Neural cell (in vitro differentiated cells): ENCODE measurements around the gene SLC1A3. TPM values are rescaled to one million over a fixed set of nuclear protein-coding genes. Genes with fewer than 3 reads are reported as not detected.

ENCODE experiments used
- H2AFZ ChIP-seq: fragments of 200-600, 300-800 bp; sonication (generic), shearing (Covaris generic); 2 replicates; pipeline ENCODE4 v1.6.0; 2014; ENCODE audit warnings: low read depth, mild to moderate bottlenecking, antibody characterized with exemption, low read length, moderate library complexity
- H3F3A ChIP-seq: fragments of 200-600 bp; shearing (Covaris generic); 2 replicates; pipeline ENCODE4 v1.6.1; 2016; ENCODE audit warnings: mild to moderate bottlenecking, moderate library complexity, mixed read lengths, antibody characterized with exemption, low read length; ENCODE audit not compliant: insufficient read depth, poor library complexity, severe bottlenecking
- H3K27ac ChIP-seq: fragments of 200-600, 300-800 bp; sonication (generic), shearing (Covaris generic); 2 replicates; pipeline ENCODE4 v1.5.1; 2014; ENCODE audit warnings: mild to moderate bottlenecking, low read length, moderate library complexity
- H3K27me3 ChIP-seq: fragments of 300-800, 200-600 bp; sonication (generic), shearing (Covaris generic); 2 replicates; pipeline ENCODE4 v1.6.0; 2014; ENCODE audit warnings: mild to moderate bottlenecking, low read depth, low read length, moderate library complexity; ENCODE audit not compliant: insufficient read depth
- H3K36me3 ChIP-seq: fragments of 300-800, 200-600 bp; sonication (generic), shearing (Covaris generic); 2 replicates; pipeline ENCODE4 v1.5.1; 2014; ENCODE audit warnings: mild to moderate bottlenecking, antibody characterized with exemption, low read length, moderate library complexity; ENCODE audit not compliant: insufficient read depth
- H3K4me2 ChIP-seq: fragments of 300-800, 200-600 bp; sonication (generic), shearing (Covaris generic); 2 replicates; pipeline ENCODE4 v1.6.0; 2014; ENCODE audit warnings: mild to moderate bottlenecking, low read length
- H3K4me3 ChIP-seq: fragments of 300-800, 200-600 bp; sonication (generic), shearing (Covaris generic); 2 replicates; pipeline ENCODE4 v1.5.1; 2014; ENCODE audit warnings: mild to moderate bottlenecking, low read length, moderate library complexity
- H3K79me2 ChIP-seq: fragments of 200-600 bp; shearing (Covaris generic); replicated peaks from 2 replicates; pipeline ENCODE4 v1.6.0; 2014; ENCODE audit warnings: mild to moderate bottlenecking, low read length, moderate library complexity; ENCODE audit not compliant: insufficient read depth
- H3K9ac ChIP-seq: fragments of 300-800, 200-600 bp; sonication (generic), shearing (Covaris generic); 2 replicates; pipeline ENCODE4 v1.6.1; 2016; ENCODE audit warnings: mild to moderate bottlenecking, low read length, mixed read lengths
- H3K9me2 ChIP-seq: fragments of 200-600 bp; shearing (Covaris generic); 2 replicates; pipeline ENCODE4 v1.6.1; 2016; ENCODE audit warnings: mild to moderate bottlenecking, low read length, mixed read lengths; ENCODE audit not compliant: insufficient read depth
- H3K9me3 ChIP-seq: fragments of 200-600, 300-800 bp; sonication (generic), shearing (Covaris generic); 2 replicates; pipeline ENCODE4 v1.6.1; 2016; ENCODE audit warnings: mild to moderate bottlenecking, mixed run types, low read length, moderate library complexity, mixed read lengths
- H4K20me1 ChIP-seq: fragments of 200-600 bp; shearing (Covaris generic); 2 replicates; pipeline ENCODE4 v1.6.1; 2016; ENCODE audit warnings: mild to moderate bottlenecking, mixed run types; ENCODE audit not compliant: insufficient read depth
- EP300 ChIP-seq: fragments of 450-650 bp; conservative IDR thresholded peaks from 2 replicates; pipeline ENCODE4 v1.6.1; 2014; ENCODE audit warnings: antibody characterized with exemption, mild to moderate bottlenecking, moderate library complexity; ENCODE audit not compliant: poor library complexity, severe bottlenecking
- EZH2 ChIP-seq: fragments of 200-600, 300-800 bp; shearing (Covaris generic), sonication (generic); IDR thresholded peaks from 2 replicates; pipeline ENCODE4 v1.6.1; 2014; ENCODE audit warnings: antibody characterized with exemption, low read length, borderline replicate concordance, mild to moderate bottlenecking; ENCODE audit not compliant: insufficient read depth, poor library complexity, severe bottlenecking
- MXI1 ChIP-seq: fragments of 450-650 bp; conservative IDR thresholded peaks from 2 replicates; pipeline ENCODE4 v1.6.1; 2014; ENCODE audit warnings: antibody characterized with exemption, mild to moderate bottlenecking; ENCODE audit not compliant: poor library complexity, severe bottlenecking
- POLR2AphosphoS5 ChIP-seq: IDR thresholded peaks from 2 replicates; pipeline ENCODE4 v1.6.1; 2012
- RAD21 ChIP-seq: fragments of 450-650 bp; conservative IDR thresholded peaks from 2 replicates; pipeline ENCODE4 v1.6.1; 2014; ENCODE audit warnings: antibody characterized with exemption, mild to moderate bottlenecking, moderate library complexity
- SMC3 ChIP-seq: fragments of 450-650 bp; conservative IDR thresholded peaks from 2 replicates; pipeline ENCODE4 v1.6.1; 2014; ENCODE audit warnings: antibody characterized with exemption, mild to moderate bottlenecking, moderate library complexity; ENCODE audit not compliant: poor library complexity
- TAF1 ChIP-seq: IDR thresholded peaks from 2 replicates; pipeline ENCODE4 v1.6.1; 2012; ENCODE audit warnings: low read depth
- polyA plus RNA-seq: library from polyadenylated mRNA; depleted of rRNA; stranded (reverse); fragments of >200 nt; gene quantifications from 2 replicates; pipeline ENCODE4 v1.2.3, GENCODE V29; 2014
- TF ChIP-seq, protein P1 (sequence below): IDR thresholded peaks from 2 replicates; pipeline ENCODE4 v1.6.1; 2012; ENCODE audit warnings: borderline replicate concordance
- TF ChIP-seq, protein P2 (sequence below): fragments of 450-650 bp; IDR thresholded peaks from 2 replicates; pipeline ENCODE4 v1.5.1; 2014; ENCODE audit warnings: antibody characterized with exemption, mild to moderate bottlenecking, moderate library complexity; ENCODE audit not compliant: poor library complexity, severe bottlenecking

SLC1A3 gene
- polyA plus RNA-seq, 1 donor from 2014 or later = 1.9 TPM

DNA sequence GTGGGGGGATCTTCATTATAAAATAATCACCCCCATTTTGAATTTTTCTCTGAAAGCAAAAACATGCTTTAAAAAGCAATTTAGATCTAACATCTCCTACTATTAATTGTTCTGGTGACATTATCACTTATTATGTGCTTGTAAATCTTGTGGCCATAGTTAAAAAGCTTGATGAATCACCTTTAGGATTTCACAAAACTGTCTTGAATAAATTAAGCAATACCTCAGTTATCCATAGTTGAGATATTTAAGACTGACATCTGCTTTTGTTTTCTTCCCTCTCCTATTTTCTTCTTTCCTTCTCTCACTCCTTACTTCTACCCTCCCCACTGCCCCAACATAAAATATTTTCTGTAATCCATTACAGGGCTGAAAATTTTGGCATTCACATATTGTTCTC lies 84.8 kb downstream of the SLC1A3 start:
- Histone ChIP-seq H3K36me3 (no peaks in the 10 kb centered on the region), H3K79me2 (no peaks in the 10 kb centered on the region), H4K20me1 (no peaks in the 10 kb centered on the region), H3K27me3 (peaks cover 49% of the 10 kb centered on the region), H3F3A (no peaks in the 10 kb centered on the region), H2AFZ (no peak overlapping the region), H3K9ac (no peak overlapping the region), H3K4me3 (no peak overlapping the region), H3K9me3 (no peaks in the 10 kb centered on the region), H3K27ac (no peak overlapping the region), H3K9me2 (no peaks in the 10 kb centered on the region), H3K4me2 (no peak overlapping the region)
- TF ChIP-seq MXI1 = no peak
- TF ChIP-seq, protein P1, sequence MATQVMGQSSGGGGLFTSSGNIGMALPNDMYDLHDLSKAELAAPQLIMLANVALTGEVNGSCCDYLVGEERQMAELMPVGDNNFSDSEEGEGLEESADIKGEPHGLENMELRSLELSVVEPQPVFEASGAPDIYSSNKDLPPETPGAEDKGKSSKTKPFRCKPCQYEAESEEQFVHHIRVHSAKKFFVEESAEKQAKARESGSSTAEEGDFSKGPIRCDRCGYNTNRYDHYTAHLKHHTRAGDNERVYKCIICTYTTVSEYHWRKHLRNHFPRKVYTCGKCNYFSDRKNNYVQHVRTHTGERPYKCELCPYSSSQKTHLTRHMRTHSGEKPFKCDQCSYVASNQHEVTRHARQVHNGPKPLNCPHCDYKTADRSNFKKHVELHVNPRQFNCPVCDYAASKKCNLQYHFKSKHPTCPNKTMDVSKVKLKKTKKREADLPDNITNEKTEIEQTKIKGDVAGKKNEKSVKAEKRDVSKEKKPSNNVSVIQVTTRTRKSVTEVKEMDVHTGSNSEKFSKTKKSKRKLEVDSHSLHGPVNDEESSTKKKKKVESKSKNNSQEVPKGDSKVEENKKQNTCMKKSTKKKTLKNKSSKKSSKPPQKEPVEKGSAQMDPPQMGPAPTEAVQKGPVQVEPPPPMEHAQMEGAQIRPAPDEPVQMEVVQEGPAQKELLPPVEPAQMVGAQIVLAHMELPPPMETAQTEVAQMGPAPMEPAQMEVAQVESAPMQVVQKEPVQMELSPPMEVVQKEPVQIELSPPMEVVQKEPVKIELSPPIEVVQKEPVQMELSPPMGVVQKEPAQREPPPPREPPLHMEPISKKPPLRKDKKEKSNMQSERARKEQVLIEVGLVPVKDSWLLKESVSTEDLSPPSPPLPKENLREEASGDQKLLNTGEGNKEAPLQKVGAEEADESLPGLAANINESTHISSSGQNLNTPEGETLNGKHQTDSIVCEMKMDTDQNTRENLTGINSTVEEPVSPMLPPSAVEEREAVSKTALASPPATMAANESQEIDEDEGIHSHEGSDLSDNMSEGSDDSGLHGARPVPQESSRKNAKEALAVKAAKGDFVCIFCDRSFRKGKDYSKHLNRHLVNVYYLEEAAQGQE = no peak
- no peak for TF ChIP-seq EP300
- no peak for TF ChIP-seq TAF1
- no peak for TF ChIP-seq RAD21
- TF ChIP-seq EZH2 = no peak
- TF ChIP-seq POLR2AphosphoS5 = no peak
- TF ChIP-seq, protein P2, sequence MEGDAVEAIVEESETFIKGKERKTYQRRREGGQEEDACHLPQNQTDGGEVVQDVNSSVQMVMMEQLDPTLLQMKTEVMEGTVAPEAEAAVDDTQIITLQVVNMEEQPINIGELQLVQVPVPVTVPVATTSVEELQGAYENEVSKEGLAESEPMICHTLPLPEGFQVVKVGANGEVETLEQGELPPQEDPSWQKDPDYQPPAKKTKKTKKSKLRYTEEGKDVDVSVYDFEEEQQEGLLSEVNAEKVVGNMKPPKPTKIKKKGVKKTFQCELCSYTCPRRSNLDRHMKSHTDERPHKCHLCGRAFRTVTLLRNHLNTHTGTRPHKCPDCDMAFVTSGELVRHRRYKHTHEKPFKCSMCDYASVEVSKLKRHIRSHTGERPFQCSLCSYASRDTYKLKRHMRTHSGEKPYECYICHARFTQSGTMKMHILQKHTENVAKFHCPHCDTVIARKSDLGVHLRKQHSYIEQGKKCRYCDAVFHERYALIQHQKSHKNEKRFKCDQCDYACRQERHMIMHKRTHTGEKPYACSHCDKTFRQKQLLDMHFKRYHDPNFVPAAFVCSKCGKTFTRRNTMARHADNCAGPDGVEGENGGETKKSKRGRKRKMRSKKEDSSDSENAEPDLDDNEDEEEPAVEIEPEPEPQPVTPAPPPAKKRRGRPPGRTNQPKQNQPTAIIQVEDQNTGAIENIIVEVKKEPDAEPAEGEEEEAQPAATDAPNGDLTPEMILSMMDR = no peak
- no peak for TF ChIP-seq SMC3

DNA sequence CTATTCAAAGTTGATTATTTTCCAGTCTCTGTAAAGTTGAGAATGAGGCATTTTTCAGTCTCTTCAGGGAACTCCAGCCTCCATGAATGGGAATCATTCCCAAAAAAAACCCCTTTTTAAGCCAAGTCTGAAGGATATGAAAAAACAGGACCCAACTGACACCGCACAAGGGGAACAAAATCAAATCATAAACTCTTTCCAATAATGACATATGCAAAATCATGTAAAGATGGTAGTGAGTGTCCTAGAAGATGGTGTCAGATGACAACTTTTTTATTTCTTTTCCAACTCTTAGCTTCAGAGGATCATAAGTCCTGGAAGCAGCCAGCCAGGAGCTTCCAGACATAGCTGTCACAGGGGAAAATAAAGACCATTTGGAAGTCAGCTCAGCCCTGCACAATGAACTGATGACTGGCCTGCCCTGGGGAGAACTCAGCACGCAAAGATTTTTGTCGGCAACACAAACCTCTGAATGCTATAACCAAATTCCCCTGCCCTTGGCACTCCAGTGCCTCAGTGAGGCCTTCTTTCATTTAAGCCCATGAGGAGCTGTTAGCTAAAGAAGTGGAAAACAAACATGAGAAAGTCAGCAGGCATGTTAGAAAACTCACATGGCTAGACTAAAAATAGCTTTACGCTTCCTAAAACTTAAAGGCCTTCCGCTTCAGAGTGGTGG lies 85.4 kb downstream of the SLC1A3 start:
- Histone ChIP-seq H3K9me3 (no peaks in the 10 kb centered on the region), H3K79me2 (no peaks in the 10 kb centered on the region), H3K9me2 (no peaks in the 10 kb centered on the region), H3F3A (no peaks in the 10 kb centered on the region), H3K27me3 (peaks cover 49% of the 10 kb centered on the region), H3K36me3 (no peaks in the 10 kb centered on the region), H4K20me1 (no peaks in the 10 kb centered on the region), H3K9ac (no peak overlapping the region), H2AFZ (no peak overlapping the region), H3K27ac (no peak overlapping the region), H3K4me3 (no peak overlapping the region), H3K4me2 (no peak overlapping the region)
- TF ChIP-seq SMC3 = no peak
- TF ChIP-seq EZH2 = no peak
- no peak for TF ChIP-seq TAF1
- TF ChIP-seq, protein P2 = no peak
- no peak for TF ChIP-seq EP300
- no peak for TF ChIP-seq RAD21
- TF ChIP-seq, protein P1 = no peak
- no peak for TF ChIP-seq POLR2AphosphoS5
- no peak for TF ChIP-seq MXI1
